Stimulated activated CD4-positive, alpha-beta T cell treated with anti-CD3 and anti-CD28 coated beads, Interleukin-4, amount 100 ng/mL, for 4 hours (primary cell): ENCODE measurements around the gene FAM193A.
"Not testable (repeated sequence)": the region's sequence is repeated elsewhere in the genome, so short reads cannot be mapped to it uniquely, and the experiment has no call there.

Experiments used
- DNase-seq, 2 experiments: peaks; one replicate each; pipeline ENCODE4 v3.0.0-alpha.2; 2020

FAM193A gene

GRCh38 chr4:2619459-2619858, 83.0 kb downstream of the FAM193A start:
- DNase-seq, result no peak

- DNase-seq, result no peak
These were observed 85.0 kb downstream of the FAM193A start for GRCh38 chr4:2621419-2621818.

GRCh38 chr4:2623442-2623841, 87.0 kb downstream of the FAM193A start:
- no peak for DNase-seq

GRCh38 chr4:2624782-2625530, 88.5 kb downstream of the FAM193A start:
- no peak for DNase-seq

GRCh38 chr4:2626231-2626630, 89.8 kb downstream of the FAM193A start:
- no peak for DNase-seq

- no peak for DNase-seq
These were observed 94.3 kb downstream of the FAM193A start for GRCh38 chr4:2630556-2631273.

- no peak for DNase-seq
These were observed 97.6 kb downstream of the FAM193A start for GRCh38 chr4:2634014-2634413.

- DNase-seq, result no peak
These were observed 99.9 kb downstream of the FAM193A start for GRCh38 chr4:2636331-2636730.

GRCh38 chr4:2636994-2637393, 100.5 kb downstream of the FAM193A start:
- DNase-seq, result not testable (repeated sequence)

GRCh38 chr4:2637956-2638552, 101.6 kb downstream of the FAM193A start:
- DNase-seq, result no peak

GRCh38 chr4:2638730-2639129, 102.3 kb downstream of the FAM193A start:
- DNase-seq, result no peak

- DNase-seq, result no peak
These were observed 106.5 kb downstream of the FAM193A start for GRCh38 chr4:2642968-2643367.

GRCh38 chr4:2643555-2643954, 107.1 kb downstream of the FAM193A start:
- DNase-seq, result no peak

GRCh38 chr4:2646396-2647149, 110.1 kb downstream of the FAM193A start:
- no peak for DNase-seq

GRCh38 chr4:2647403-2648158, 111.1 kb downstream of the FAM193A start:
- no peak for DNase-seq

GRCh38 chr4:2648159-2648814, 111.8 kb downstream of the FAM193A start:
- no peak for DNase-seq

GRCh38 chr4:2649604-2650114, 113.2 kb downstream of the FAM193A start:
- no peak for DNase-seq

- no peak for DNase-seq
These were observed 113.8 kb downstream of the FAM193A start for GRCh38 chr4:2650276-2650675.

GRCh38 chr4:2651546-2651945, 115.1 kb downstream of the FAM193A start:
- DNase-seq, result no peak

GRCh38 chr4:2651998-2652397, 115.6 kb downstream of the FAM193A start:
- no peak for DNase-seq

- DNase-seq, result no peak
These were observed 116.1 kb downstream of the FAM193A start for GRCh38 chr4:2652415-2653160.
